ENCODE data around the gene PPP1R3F.

Gene PPP1R3F

GRCh38 chrX:49256268-49256995 lies 13.2 kb upstream of the PPP1R3F start:
- H3K4me3 ChIP-seq: no peak overlapping the region
- DNase-seq (ENCODE audit: low spot score): no peak
- no peak overlapping the region for H3K27ac ChIP-seq
- TF ChIP-seq CTCF (IDR thresholded peaks at IDR 0.05): no peak

GRCh38 chrX:49257074-49257790 lies 12.4 kb upstream of the PPP1R3F start:
- no peak for DNase-seq (ENCODE audit: low spot score)
- Histone ChIP-seq H3K4me3 (no peak overlapping the region), H3K27ac (no peak overlapping the region)
- TF ChIP-seq CTCF (IDR thresholded peaks at IDR 0.05): no peak

GRCh38 chrX:49257846-49258748 lies 11.5 kb upstream of the PPP1R3F start:
- Histone ChIP-seq H3K4me3 (no peak overlapping the region), H3K27ac (no peak overlapping the region)
- DNase-seq (ENCODE audit: low spot score): no peak
- TF ChIP-seq CTCF (IDR thresholded peaks at IDR 0.05): no peak

- Histone ChIP-seq H3K4me3 (no peak overlapping the region), H3K27ac (no peak overlapping the region)
- no peak for DNase-seq (ENCODE audit: low spot score)
- TF ChIP-seq CTCF (IDR thresholded peaks at IDR 0.05): no peak
Observed at GRCh38 chrX:49258749-49259124, 10.9 kb upstream of the PPP1R3F start.

GRCh38 chrX:49260221-49260985 lies 9.2 kb upstream of the PPP1R3F start:
- DNase-seq (ENCODE audit: low spot score): no peak
- Histone ChIP-seq H3K4me3 (no peak overlapping the region), H3K27ac (no peak overlapping the region)
- TF ChIP-seq CTCF (IDR thresholded peaks at IDR 0.05): no peak

- TF ChIP-seq CTCF (IDR thresholded peaks at IDR 0.05): no peak
- Histone ChIP-seq H3K27ac (no peak overlapping the region), H3K4me3 (no peak overlapping the region)
- no peak for DNase-seq (ENCODE audit: low spot score)
Observed at GRCh38 chrX:49262603-49263002, 7.0 kb upstream of the PPP1R3F start.

All from coronary artery (tissue), 2 donors.